GM23338 (cell line): ENCODE results near the gene CRTC1. TPM values are rescaled to one million over a fixed set of nuclear protein-coding genes. Genes with fewer than 3 reads are reported as not detected.
"Not testable (repeated sequence)": the region's sequence is repeated elsewhere in the genome, so short reads cannot be mapped to it uniquely, and the experiment has no call there.

Source experiments
- ATAC-seq: fragments of 200-7000 bp; cut with Tn5 transposase; 3 replicates; pipeline ENCODE4 v1.9.1; 2020
- DNase-seq: peaks from one replicate; pipeline ENCODE4 v3.0.0-alpha.2; 2015; ENCODE audit warnings: low spot score
- H2AFZ ChIP-seq: fragments of 200-600 bp; sonication (generic); 2 replicates; pipeline ENCODE4 v1.8.0; 2016; ENCODE audit warnings: antibody characterized with exemption, mild to moderate bottlenecking, moderate library complexity
- H3F3A ChIP-seq: fragments of 200-600 bp; sonication (generic); replicated peaks from 2 replicates; pipeline ENCODE4 v1.8.0; 2017; ENCODE audit warnings: antibody characterized with exemption, mixed run types, low read depth
- H3K27ac ChIP-seq: fragments of 200-600 bp; sonication (generic); 2 replicates; pipeline ENCODE4 v1.6.1; 2016; ENCODE audit warnings: low read depth
- H3K27me3 ChIP-seq: fragments of 200-600 bp; sonication (generic); 2 replicates; pipeline ENCODE4 v1.8.0; 2016; ENCODE audit warnings: mild to moderate bottlenecking, mixed run types, moderate library complexity; ENCODE audit not compliant: insufficient read depth
- H3K36me3 ChIP-seq: fragments of 200-600 bp; sonication (generic); 2 replicates; pipeline ENCODE4 v1.8.0; 2016; ENCODE audit warnings: mild to moderate bottlenecking; ENCODE audit not compliant: insufficient read depth
- H3K4me1 ChIP-seq: fragments of 200-600 bp; sonication (generic); 2 replicates; pipeline ENCODE4 v1.8.0; 2016; ENCODE audit warnings: mild to moderate bottlenecking, moderate library complexity; ENCODE audit not compliant: insufficient read depth
- H3K4me2 ChIP-seq: fragments of 200-600 bp; sonication (generic); 2 replicates; pipeline ENCODE4 v1.7.1; 2017; ENCODE audit warnings: mixed run types
- H3K4me3 ChIP-seq: fragments of 200-600 bp; sonication (generic); 2 replicates; pipeline ENCODE4 v1.6.1; 2016; ENCODE audit warnings: mixed run types
- H3K79me2 ChIP-seq: fragments of 200-600 bp; sonication (generic); replicated peaks from 2 replicates; pipeline ENCODE4 v1.8.0; 2017; ENCODE audit warnings: mild to moderate bottlenecking; ENCODE audit not compliant: insufficient read depth
- H3K9me2 ChIP-seq: fragments of 200-600 bp; sonication (generic); 2 replicates; pipeline ENCODE4 v1.8.0; 2017; ENCODE audit not compliant: insufficient read depth
- H4K20me1 ChIP-seq: fragments of 200-600 bp; sonication (generic); replicated peaks from 2 replicates; pipeline ENCODE4 v1.8.0; 2017; ENCODE audit warnings: mild to moderate bottlenecking; ENCODE audit not compliant: insufficient read depth
- H3K27ac Mint-ChIP-seq: 2 replicates; pipeline ENCODE4 v1.8.0; 2020; ENCODE audit warnings: inconsistent platforms, mild to moderate bottlenecking, moderate library complexity, mixed read lengths
- H3K27me3 Mint-ChIP-seq: 3 replicates; pipeline ENCODE4 v1.8.0; 2022; ENCODE audit warnings: low read depth, mild to moderate bottlenecking, moderate library complexity, mixed read lengths, inconsistent platforms; ENCODE audit not compliant: insufficient read depth, poor library complexity
- H3K36me3 Mint-ChIP-seq: 3 replicates; pipeline ENCODE4 v1.8.0; 2021; ENCODE audit warnings: low read depth, mild to moderate bottlenecking, inconsistent platforms, moderate library complexity, mixed read lengths
- H3K4me1 Mint-ChIP-seq: 3 replicates; pipeline ENCODE4 v1.8.0; 2020; ENCODE audit warnings: mild to moderate bottlenecking, inconsistent platforms, mixed read lengths
- H3K4me3 Mint-ChIP-seq: 3 replicates; pipeline ENCODE4 v1.8.0; 2021; ENCODE audit warnings: moderate library complexity, mild to moderate bottlenecking, inconsistent platforms, mixed read lengths
- H3K9me3 Mint-ChIP-seq: 3 replicates; pipeline ENCODE4 v1.8.0; 2020; ENCODE audit warnings: moderate library complexity, mild to moderate bottlenecking, inconsistent platforms, mixed read lengths
- EZH2 ChIP-seq: fragments of 200-600 bp; sonication (generic); IDR thresholded peaks from one replicate; pipeline ENCODE4 v1.8.0; 2017; ENCODE audit warnings: antibody characterized with exemption, mild to moderate bottlenecking, low read depth; ENCODE audit not compliant: unreplicated experiment
- EZH2phosphoT487 ChIP-seq: fragments of 200-600 bp; sonication (generic); IDR thresholded peaks from one replicate; pipeline ENCODE4 v1.8.1; 2018; ENCODE audit warnings: antibody characterized with exemption; ENCODE audit not compliant: unreplicated experiment
- JUNB ChIP-seq: IDR thresholded peaks from one replicate; pipeline ENCODE4 v1.6.1; 2016; ENCODE audit warnings: antibody characterized with exemption; ENCODE audit not compliant: unreplicated experiment
- NANOG ChIP-seq: IDR thresholded peaks from 2 replicates; pipeline ENCODE4 v1.6.1; 2016; ENCODE audit warnings: antibody characterized with exemption, borderline replicate concordance
- POLR2AphosphoS5 ChIP-seq: IDR thresholded peaks from 2 replicates; pipeline ENCODE4 v1.6.1; 2016; ENCODE audit warnings: antibody characterized with exemption, low read depth
- STAT1 ChIP-seq: IDR thresholded peaks from one replicate; pipeline ENCODE4 v1.6.1; 2016; ENCODE audit warnings: antibody characterized with exemption; ENCODE audit not compliant: unreplicated experiment
- ZNF331 ChIP-seq: fragments of 250-450 bp; sonication (Bioruptor Pico); IDR thresholded peaks from 2 replicates; pipeline ENCODE4 v1.5.0; 2020; ENCODE audit warnings: low read depth, mild to moderate bottlenecking, moderate library complexity
- polyA plus RNA-seq: library from polyadenylated mRNA; unstranded; fragments of >200 nt; fragmentation: Nextera tagmentation; extraction: Ambion mirVana; gene quantifications from 2 replicates; pipeline ENCODE4 v1.2.1, GENCODE V29; 2016
- total RNA-seq: library from RNA; depleted of rRNA; stranded (reverse); fragments of >200 nt; shearing (Covaris generic); gene quantifications from 2 replicates; pipeline ENCODE4 v1.2.3, GENCODE V29; 2014
- TF ChIP-seq, protein P1 (sequence below), 2 experiments: fragments of 200-600 bp in 1 of 2; sonication (generic) in 1 of 2; conservative IDR thresholded peaks; 2 replicates each; pipeline versions ENCODE4 v1.5.1 to v1.6.1; 2016 to 2017; ENCODE audit warnings: antibody characterized with exemption in 2 of 2, low read depth in 2 of 2, mild to moderate bottlenecking in 2 of 2, moderate library complexity in 1 of 2

Gene CRTC1
- total and polyA plus RNA-seq, 2 experiments from 2014 or later, result 5.4 to 8.4 TPM

DNA sequence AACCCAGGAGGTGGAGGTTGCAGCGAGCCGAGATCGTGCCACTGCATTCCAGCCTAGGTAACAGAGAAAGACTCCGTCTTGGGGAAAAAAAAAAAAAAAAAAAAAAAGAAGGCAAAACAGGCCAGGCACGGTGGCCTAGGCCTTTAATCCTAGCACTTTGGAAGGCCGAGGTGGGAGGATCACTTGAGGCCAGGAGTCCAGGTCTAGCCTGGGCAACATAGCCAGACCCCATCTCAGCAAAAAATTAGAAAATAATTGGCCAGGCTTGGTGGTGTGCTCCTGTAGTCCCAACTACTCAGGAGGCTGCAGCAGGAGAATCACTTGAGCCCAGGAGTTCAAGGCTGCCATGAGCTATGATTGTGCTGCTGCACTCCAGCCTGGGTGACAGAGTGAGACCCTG, 43.4 kb downstream of the CRTC1 start:
- Histone ChIP-seq H2AFZ (no peak overlapping the region), H4K20me1 (no peaks in the 10 kb centered on the region; the same call in 1 of the 2 replicates), H3K4me2 (no peak overlapping the region), H3K79me2 (no peaks in the 10 kb centered on the region), H3K36me3 (no peaks in the 10 kb centered on the region), H3K27me3 (no peaks in the 10 kb centered on the region), H3K4me3 (no peak overlapping the region), H3K9me2 (no peaks in the 10 kb centered on the region), H3K27ac (no peak overlapping the region), H3K4me1 (no peaks in the 10 kb centered on the region), H3F3A (no peaks in the 10 kb centered on the region)
- Mint-ChIP-seq H3K4me1 (peaks cover 12% of the 10 kb centered on the region), H3K9me3 (no peaks in the 10 kb centered on the region), H3K4me3 (no peak overlapping the region), H3K27me3 (peaks cover 8% of the 10 kb centered on the region), H3K27ac (no peak overlapping the region), H3K36me3 (peaks cover 5% of the 10 kb centered on the region; the same call in 1 of the 3 replicates)
- ATAC-seq (no peak), DNase-seq (no peak)
- no peak for TF ChIP-seq JUNB
- no peak for TF ChIP-seq ZNF331
- TF ChIP-seq, protein P1, sequence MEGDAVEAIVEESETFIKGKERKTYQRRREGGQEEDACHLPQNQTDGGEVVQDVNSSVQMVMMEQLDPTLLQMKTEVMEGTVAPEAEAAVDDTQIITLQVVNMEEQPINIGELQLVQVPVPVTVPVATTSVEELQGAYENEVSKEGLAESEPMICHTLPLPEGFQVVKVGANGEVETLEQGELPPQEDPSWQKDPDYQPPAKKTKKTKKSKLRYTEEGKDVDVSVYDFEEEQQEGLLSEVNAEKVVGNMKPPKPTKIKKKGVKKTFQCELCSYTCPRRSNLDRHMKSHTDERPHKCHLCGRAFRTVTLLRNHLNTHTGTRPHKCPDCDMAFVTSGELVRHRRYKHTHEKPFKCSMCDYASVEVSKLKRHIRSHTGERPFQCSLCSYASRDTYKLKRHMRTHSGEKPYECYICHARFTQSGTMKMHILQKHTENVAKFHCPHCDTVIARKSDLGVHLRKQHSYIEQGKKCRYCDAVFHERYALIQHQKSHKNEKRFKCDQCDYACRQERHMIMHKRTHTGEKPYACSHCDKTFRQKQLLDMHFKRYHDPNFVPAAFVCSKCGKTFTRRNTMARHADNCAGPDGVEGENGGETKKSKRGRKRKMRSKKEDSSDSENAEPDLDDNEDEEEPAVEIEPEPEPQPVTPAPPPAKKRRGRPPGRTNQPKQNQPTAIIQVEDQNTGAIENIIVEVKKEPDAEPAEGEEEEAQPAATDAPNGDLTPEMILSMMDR (conservative IDR thresholded peaks at IDR 0.05; ENCODE audit: low read depth in 2 of 2), result no peak
- TF ChIP-seq STAT1, result no peak
- no peak for TF ChIP-seq EZH2
- no peak for TF ChIP-seq EZH2phosphoT487

DNA sequence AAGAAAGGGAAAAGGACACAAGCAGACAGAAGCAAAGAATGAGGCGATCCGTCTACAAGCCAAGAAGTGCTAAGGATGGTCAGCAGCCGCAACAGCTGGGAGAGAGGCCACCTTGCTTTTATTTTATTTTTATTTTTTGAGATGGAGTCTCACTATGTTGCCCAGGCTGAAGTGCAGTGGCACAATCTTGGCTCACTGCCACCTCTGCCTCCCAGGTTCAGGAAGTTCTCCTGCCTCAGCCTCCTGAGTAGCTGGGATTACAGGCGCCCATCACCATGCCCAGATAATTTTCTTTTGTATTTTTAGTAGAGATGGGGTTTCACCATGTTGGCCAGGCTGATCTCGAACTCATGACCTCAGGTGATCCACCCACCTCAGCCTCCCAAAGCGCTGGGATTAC, 44.1 kb downstream of the CRTC1 start:
- H3K27ac Mint-ChIP-seq, H4K20me1 ChIP-seq: not testable (repeated sequence)

DNA sequence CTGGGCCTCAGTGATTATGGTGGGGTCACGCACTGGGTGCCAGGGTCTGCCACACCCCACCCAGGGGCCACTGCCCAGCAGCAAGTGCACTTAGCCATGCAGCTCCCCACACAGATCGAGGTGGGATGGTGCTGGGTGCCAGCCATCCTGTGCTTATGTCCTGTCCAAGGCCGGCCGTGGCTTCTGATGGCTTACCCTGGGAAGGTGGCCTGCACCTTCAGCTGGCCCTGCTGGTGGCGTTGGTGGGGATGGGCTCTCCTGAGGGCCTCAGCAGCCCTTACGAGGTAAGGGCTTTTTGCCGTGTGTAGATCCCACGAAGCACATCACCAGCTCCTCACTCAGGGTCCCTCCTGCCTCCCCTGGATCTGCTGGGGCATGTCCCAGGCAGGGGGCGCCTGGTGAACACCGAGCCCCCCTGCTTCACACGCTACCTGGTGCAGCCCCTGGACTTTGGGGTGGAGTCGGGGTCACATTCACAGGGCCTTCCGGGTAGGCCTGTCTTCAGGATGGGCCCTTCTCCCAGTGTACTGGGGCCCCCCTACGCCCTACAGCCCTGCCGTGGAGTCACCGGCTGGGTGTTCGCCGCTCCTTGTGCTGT, 46.6 kb downstream of the CRTC1 start:
- no peak overlapping the region for H3K27ac ChIP-seq
- no peak overlapping the region for H3K4me3 Mint-ChIP-seq
- no peaks in the 10 kb centered on the region for H3K79me2 ChIP-seq
- peaks cover 9% of the 10 kb centered on the region for H3K27me3 Mint-ChIP-seq
- ATAC-seq (peak; percentile 13; the same call in 1 of the 3 replicates), DNase-seq (no peak)
- no peaks in the 10 kb centered on the region; the same call in 1 of the 2 replicates for H4K20me1 ChIP-seq
- H3K9me2 ChIP-seq, result no peaks in the 10 kb centered on the region
- no peak overlapping the region for H2AFZ ChIP-seq
- no peaks in the 10 kb centered on the region for H3F3A ChIP-seq
- no peak overlapping the region for H3K4me2 ChIP-seq
- TF ChIP-seq ZNF331 (no peak), NANOG (no peak), POLR2AphosphoS5 (no peak), EZH2phosphoT487 (no peak)
- TF ChIP-seq, protein P1 (conservative IDR thresholded peaks at IDR 0.05; ENCODE audit: low read depth in 2 of 2), result peak in 1 of 2 experiments; percentile 20; a peak in 1 of 4 replicates
- H3K4me1 ChIP-seq, result no peaks in the 10 kb centered on the region
- no peaks in the 10 kb centered on the region; the same call in 2 of the 3 replicates for H3K36me3 Mint-ChIP-seq
- H3K36me3 ChIP-seq, result no peaks in the 10 kb centered on the region
- H3K27ac Mint-ChIP-seq, result no peak overlapping the region
- H3K4me1 Mint-ChIP-seq, result peaks cover 12% of the 10 kb centered on the region
- no peaks in the 10 kb centered on the region for H3K9me3 Mint-ChIP-seq
- no peak overlapping the region for H3K4me3 ChIP-seq
- no peaks in the 10 kb centered on the region for H3K27me3 ChIP-seq

More for the DNA sequence above, 44.1 kb downstream of the CRTC1 start:
- H3F3A ChIP-seq, H3K4me3 ChIP-seq, H3K4me3 Mint-ChIP-seq, H3K27me3 ChIP-seq, H3K27me3 Mint-ChIP-seq, H3K36me3 ChIP-seq, H3K27ac ChIP-seq, DNase-seq, H3K36me3 Mint-ChIP-seq, H3K4me2 ChIP-seq, H3K79me2 ChIP-seq, H2AFZ ChIP-seq, H3K4me1 ChIP-seq, H3K9me3 Mint-ChIP-seq, H3K9me2 ChIP-seq, ATAC-seq: not testable (repeated sequence)
- peaks cover 12% of the 10 kb centered on the region for H3K4me1 Mint-ChIP-seq
